NCI-H1694 (cell line): Measurements from ENCODE around the gene TACR2.
A peak's percentile ranks its signal among the peaks of the same experiment; 100 is the strongest.
"Not testable (repeated sequence)": the region's sequence is repeated elsewhere in the genome, so short reads cannot be mapped to it uniquely, and the experiment has no call there.

Experiments used
- DNase-seq: peaks from one replicate; lab custom pipeline; 2025; lab: John Stamatoyannopoulos, UW

Gene TACR2

GRCh38 chr10:69450395-69450794, 33.7 kb upstream of the TACR2 start:
- DNase-seq = not testable (repeated sequence)

GRCh38 chr10:69449841-69450240, 33.1 kb upstream of the TACR2 start:
- DNase-seq = peak; percentile 68

GRCh38 chr10:69446650-69447151, 30.0 kb upstream of the TACR2 start:
- no peak for DNase-seq

- no peak for DNase-seq
These were observed 29.5 kb upstream of the TACR2 start for GRCh38 chr10:69446229-69446628.

GRCh38 chr10:69445041-69445440, 28.3 kb upstream of the TACR2 start:
- no peak for DNase-seq

- DNase-seq = no peak
These were observed 26.6 kb upstream of the TACR2 start for GRCh38 chr10:69443354-69443753.

GRCh38 chr10:69439813-69440506, 23.2 kb upstream of the TACR2 start:
- DNase-seq = peak; percentile 29

- peak; percentile 91 for DNase-seq
These were observed 22.6 kb upstream of the TACR2 start for GRCh38 chr10:69439350-69439739.

- peak; percentile 88 for DNase-seq
These were observed 22.0 kb upstream of the TACR2 start for GRCh38 chr10:69438536-69439349.

GRCh38 chr10:69437321-69438259, 20.9 kb upstream of the TACR2 start:
- no peak for DNase-seq

- DNase-seq = no peak
These were observed 19.3 kb upstream of the TACR2 start for GRCh38 chr10:69435966-69436520.

- no peak for DNase-seq
These were observed 18.2 kb upstream of the TACR2 start for GRCh38 chr10:69434926-69435325.

- no peak for DNase-seq
These were observed 17.5 kb upstream of the TACR2 start for GRCh38 chr10:69434169-69434568.

- DNase-seq = peak; percentile 23
These were observed 11.4 kb upstream of the TACR2 start for GRCh38 chr10:69428165-69428564.

- DNase-seq = no peak
These were observed 9.6 kb upstream of the TACR2 start for GRCh38 chr10:69426376-69426727.

- DNase-seq = no peak
These were observed 9.0 kb upstream of the TACR2 start for GRCh38 chr10:69425511-69426298.

GRCh38 chr10:69425041-69425440, 8.3 kb upstream of the TACR2 start:
- no peak for DNase-seq

GRCh38 chr10:69422676-69423075, 6.0 kb upstream of the TACR2 start:
- no peak for DNase-seq

GRCh38 chr10:69421611-69422308, 5.0 kb upstream of the TACR2 start:
- DNase-seq = no peak

GRCh38 chr10:69419744-69420126, 3.0 kb upstream of the TACR2 start:
- DNase-seq = no peak
